GM12864 (cell line): ENCODE data around the gene FBN1.

ENCODE experiments used
- DNase-seq: peaks from one replicate; pipeline ENCODE4 v3.0.0-alpha.2; 2011; ENCODE audit warnings: low read depth
- H3K4me3 ChIP-seq: 2 replicates; pipeline ENCODE4 v1.5.1; 2011; ENCODE audit warnings: mild to moderate bottlenecking, low read depth, low read length, control low read depth
- TF ChIP-seq, protein P1 (sequence below): IDR thresholded peaks from 2 replicates; pipeline ENCODE4 v1.5.1; 2011; ENCODE audit warnings: low read depth, mild to moderate bottlenecking, moderate library complexity, low read length, control low read depth, inconsistent platforms; ENCODE audit errors: missing control alignments

FBN1 gene

DNA sequence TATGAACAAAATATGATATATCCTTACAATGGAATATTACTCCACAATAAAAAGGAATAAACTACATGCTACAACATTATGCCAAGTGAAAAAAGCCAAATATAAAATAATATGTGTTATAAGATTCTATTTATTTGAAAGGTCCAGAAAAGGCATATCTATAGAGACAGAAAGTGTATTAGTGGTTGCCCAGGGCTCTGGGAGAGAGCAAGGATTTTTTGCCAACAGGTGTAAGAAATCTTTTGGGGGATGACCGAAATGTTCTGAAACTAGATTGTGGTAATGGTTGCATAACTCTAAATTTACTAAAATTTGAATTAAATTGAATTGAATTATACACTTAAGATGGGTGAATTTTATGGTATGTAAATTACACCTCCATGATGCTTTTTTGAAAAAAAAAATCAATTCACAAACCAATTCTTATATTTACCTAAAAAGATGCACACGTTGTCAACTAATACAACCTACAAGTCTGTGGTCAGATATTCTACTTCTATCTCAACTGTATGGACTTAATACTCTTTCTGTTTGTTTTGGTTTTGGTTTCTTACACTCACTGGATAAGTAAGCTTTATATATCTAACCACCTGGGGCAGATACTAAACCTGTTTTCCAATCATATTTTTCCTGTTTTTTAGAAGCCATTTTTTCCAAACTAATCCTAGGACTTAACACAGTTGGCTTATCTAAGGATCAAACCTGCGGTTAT lies 75.8 kb downstream of the FBN1 start:
- TF ChIP-seq, protein P1, sequence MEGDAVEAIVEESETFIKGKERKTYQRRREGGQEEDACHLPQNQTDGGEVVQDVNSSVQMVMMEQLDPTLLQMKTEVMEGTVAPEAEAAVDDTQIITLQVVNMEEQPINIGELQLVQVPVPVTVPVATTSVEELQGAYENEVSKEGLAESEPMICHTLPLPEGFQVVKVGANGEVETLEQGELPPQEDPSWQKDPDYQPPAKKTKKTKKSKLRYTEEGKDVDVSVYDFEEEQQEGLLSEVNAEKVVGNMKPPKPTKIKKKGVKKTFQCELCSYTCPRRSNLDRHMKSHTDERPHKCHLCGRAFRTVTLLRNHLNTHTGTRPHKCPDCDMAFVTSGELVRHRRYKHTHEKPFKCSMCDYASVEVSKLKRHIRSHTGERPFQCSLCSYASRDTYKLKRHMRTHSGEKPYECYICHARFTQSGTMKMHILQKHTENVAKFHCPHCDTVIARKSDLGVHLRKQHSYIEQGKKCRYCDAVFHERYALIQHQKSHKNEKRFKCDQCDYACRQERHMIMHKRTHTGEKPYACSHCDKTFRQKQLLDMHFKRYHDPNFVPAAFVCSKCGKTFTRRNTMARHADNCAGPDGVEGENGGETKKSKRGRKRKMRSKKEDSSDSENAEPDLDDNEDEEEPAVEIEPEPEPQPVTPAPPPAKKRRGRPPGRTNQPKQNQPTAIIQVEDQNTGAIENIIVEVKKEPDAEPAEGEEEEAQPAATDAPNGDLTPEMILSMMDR, result no peak
- H3K4me3 ChIP-seq, result no peak overlapping the region
- no peak for DNase-seq

DNA sequence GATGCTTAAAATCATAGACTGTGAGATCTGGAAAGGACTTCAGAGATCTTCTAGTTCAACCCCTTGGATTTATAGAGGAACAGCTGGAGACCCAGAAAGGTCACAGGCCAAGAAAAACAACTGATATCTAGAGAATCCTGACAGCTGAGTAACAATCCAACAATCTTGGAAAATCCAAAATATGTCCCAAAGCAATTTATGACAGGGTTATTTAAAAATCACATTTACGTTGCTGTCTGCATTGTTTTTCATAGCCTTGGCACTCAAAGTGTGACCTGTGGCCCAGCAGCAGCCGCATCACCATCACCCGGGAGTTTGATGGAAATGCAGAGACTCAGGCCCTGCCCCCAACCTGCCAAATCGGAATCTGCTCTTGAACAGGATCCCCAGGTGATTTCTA lies 78.8 kb downstream of the FBN1 start:
- DNase-seq, result no peak
- TF ChIP-seq, protein P1, result no peak
- no peak overlapping the region for H3K4me3 ChIP-seq

DNA sequence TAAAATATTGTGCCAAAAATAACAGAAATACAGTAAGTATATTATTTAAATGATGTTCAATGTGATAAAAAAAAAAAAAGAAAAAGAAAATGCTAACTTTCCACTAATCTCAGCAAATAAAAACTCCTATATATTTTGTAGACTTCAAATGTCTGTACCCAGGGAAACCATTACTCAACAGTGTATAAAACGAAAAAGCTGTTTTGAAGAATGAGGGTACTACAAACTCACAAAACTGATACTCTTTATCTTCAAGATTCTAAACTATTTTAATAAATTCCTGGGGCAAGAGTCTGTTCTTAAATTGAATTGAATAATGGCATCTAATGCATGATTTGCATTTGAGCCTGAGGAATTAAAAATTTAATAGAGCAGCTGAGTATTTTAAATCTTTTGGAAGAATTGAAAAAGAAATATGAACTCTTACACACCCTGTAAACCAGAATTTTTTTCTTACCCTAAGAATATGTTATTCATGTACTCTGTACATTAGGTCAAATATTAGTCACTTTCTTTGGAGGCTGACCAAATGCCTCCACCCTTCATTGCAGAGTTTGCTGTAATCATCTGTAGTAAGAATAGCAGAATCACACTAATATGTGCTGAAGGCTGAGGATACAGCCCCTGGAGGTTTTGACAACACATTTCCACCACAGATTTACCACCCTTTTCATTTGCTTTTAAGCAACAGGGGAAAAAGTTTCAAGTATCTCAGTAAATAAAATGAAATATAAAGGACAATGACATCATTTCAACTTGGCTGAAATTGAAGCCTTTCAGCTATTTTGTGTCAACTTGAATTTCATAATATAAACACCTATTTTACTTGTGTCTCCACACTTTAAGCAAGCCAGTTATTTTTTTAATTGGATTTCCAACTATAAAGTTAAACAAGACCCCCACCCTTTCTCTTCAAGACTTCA lies 79.7 kb downstream of the FBN1 start:
- no peak for DNase-seq
- TF ChIP-seq, protein P1, result no peak
- no peak overlapping the region for H3K4me3 ChIP-seq

DNA sequence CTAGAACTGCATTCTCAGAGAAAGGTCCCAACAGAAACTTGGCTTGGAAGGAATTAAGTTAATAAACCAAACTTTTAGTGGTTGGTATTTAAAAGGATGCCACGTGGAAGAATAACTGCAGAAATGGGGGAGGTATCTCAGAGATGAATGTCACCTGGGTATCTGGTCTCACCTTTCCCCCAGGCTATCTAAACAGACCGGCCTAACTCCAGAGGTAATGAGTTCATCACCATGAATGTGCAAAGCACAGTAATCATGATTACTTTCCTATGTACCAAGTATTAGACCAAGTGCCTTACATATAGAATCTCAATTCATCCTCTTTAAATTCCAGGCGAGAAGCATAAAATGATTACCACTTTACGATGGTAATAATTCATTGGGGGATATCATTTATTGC lies 80.8 kb downstream of the FBN1 start:
- TF ChIP-seq, protein P1, result no peak
- DNase-seq, result no peak
- no peak overlapping the region for H3K4me3 ChIP-seq

DNA sequence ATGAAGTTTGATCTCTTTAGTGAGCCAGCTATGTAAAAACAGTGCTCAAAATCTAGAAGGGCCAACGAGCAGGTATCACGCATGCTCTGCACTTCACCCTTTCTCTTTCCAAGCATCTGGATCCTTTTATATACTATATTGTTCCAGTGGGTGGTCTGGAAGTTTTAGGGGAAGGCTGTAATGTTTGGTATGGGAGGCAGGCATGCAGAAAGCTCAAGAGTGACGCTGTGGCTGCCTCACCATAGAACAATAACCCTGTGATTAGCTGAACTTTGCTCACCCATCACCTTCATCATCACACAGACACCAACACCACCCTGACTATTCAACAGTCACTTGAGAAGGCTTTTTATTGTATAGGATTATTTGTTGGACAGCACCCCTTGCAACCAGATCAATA lies 81.6 kb downstream of the FBN1 start:
- TF ChIP-seq, protein P1, result no peak
- DNase-seq, result no peak
- no peak overlapping the region for H3K4me3 ChIP-seq

DNA sequence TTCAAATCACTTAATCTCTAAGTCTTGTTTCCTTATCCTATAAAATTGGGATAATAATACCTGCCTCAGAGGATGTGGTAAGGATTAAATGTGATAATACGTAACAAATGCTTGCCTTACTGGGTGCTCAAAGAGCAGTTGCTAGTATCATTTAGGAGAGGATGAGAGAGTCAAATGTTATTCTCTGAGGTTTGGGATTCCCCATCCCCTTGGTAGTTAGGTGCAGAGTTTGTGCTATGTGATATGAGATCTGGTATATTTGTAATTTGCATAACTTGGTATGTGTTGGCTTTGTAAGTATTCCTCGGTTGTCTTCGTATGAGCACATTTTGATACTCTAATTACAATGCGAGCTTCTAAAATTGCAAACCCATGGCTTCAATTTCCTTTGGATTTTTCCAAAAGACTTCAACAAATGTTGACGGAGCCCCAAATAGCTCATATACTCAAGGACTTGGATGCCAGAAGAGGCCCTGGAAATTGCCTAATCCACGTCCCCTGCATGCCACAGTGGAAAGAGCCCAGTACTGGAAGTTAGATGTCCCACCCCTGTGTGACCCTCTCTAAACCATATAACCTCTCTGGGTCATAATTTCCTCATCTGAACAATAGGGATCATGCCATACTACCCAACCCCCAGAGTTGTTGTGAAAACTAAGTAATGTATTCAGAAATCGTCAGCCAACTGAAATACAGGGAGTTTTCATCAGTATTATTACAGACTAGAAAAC lies 85.0 kb downstream of the FBN1 start:
- no peak overlapping the region for H3K4me3 ChIP-seq
- TF ChIP-seq, protein P1, result no peak
- DNase-seq, result peak; percentile 26
